DLD1 (cell line): ENCODE data around the gene SHANK2.

Source experiments
- in situ Hi-C: cut with HindIII; loops from 2 replicates; pipeline ENCODE4 v1.10.0; 2017; ENCODE audit warnings: low sequenced_read_pairs

Gene SHANK2

DNA sequence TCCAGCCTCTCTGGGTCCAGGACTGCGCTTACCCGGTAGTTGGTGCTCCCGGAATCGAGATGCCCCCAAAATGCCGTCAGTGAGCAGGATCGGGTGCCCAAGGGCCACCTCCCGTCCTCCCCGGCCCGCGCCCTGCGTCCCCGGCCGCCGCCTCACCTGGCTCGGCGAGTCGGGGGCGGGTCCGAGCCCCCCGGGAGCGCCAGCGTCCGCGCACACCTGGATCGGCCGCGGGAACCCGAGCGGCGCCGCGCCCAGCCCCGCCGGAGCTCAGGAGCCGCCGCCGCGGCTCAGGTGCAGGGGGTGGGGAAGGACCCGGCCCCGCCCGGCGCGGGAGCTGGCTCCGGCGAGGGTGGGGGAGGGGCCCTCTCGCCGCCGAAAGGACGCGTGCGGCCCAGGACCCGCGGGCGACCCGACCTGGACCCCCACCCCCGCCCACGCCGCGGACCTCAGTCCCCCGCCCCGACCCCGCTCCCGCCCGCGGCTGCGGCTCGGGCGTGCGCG, at the start of gene SHANK2:
Gene SHANK2 (minus strand): TSS at position 309 of the 501 bp plus-strand sequence. CDS start 105,251 bp downstream, outside the sequence.
- in situ Hi-C loops: loop anchor here (10.0 kb wide), 4 partner anchors 52 to 172 kb away; no protein-coding TSS in a partner anchor

DNA sequence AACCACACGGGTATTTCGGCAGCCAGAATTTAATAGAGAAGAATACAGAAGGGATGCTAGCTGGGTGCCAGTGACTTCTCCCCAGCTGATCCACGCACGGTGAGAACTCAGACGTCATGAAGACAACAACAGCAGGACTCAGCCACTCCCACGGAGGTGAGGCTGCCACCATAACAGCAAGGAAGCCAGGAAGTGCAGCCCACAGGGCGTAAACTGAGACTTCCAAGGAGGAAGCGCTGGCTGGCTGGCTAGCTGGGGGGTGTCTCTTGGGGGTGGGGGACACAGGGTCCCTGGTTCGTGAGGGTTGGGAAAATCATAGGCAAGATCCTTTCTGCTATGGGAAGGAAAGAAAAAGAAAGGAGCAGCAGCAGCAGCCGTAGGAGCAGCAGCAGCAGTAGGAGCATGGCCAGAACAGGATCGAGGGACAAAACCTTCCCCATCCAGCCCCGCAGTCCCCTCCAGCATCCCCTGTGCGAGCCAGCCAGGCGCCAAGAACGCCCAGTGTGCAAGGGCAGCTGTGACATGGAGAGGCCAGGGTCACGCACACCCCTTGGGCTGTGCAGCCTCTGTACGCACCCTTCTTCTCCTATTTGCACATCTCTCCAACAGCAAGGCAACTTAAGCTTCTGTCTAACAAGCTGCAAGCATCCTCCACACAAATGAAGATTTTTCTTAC, 49.6 kb upstream of the SHANK2 start:
- in situ Hi-C loops: loop anchor here (10.0 kb wide), 1 partner anchor 47 kb away; the partner anchor contains the start of gene SHANK2

DNA sequence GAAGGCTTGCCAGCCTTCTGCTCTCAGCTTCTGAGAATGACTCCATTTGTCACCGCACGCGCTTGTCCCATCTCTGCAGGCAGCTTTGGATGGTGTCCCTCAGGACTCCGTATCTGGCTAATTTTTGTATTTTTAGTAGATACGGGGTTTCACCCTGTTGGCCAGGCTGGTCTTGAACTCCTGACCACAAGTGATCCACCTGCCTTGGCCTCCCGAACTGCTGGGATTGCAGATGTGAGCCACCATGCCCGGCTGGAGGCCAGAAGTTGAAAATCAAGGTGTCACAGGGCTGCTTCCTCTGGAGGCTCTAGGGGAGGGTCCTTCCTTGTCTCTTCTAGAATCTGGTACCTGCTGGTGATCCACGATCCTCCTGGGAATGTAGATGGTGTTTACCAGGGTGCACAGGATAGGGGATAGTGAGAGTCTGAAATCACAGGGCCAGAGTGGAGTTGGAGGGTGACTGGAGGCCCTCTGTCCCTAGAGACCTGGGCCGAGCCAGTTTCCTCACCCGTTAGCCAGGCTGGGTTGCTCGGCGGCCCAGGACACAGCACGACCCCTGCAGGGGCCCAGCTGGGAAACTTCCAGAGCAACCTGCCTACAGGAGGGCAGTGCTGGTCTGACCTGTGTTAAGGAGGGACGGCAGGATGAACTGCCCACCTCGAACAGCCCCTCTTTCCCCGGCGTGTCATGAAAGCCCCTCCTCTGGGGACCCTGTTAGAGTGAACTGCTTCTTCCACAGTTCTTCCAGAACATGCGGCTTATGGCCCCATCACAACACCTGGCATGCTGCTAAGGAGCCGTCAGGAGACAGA, 48.9 kb upstream of the SHANK2 start:
- in situ Hi-C loops: loop anchor here (10.0 kb wide), 1 partner anchor 46 kb away; the partner anchor contains the start of gene SHANK2

DNA sequence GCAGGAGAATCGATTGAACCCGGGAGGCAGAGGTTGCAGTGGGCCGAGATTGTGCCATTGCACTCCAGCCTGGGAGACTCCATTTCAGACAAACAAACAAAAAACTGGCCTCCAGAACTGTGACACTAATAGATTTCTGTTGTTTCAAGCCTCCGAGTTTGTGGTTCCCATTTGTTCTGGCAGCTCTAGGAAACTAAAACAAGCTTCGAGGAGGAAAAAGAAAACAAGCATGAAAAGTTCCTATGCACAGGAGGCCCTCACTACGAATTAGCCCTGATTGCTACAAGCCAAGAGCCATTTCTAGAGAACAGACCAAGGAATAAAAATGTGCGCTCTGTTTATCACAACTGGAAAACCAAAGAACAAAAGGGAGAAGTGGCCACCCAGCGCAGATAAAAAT, 47.8 kb upstream of the SHANK2 start:
- in situ Hi-C loops: loop anchor here (10.0 kb wide), 1 partner anchor 45 kb away; the partner anchor contains the start of gene SHANK2

DNA sequence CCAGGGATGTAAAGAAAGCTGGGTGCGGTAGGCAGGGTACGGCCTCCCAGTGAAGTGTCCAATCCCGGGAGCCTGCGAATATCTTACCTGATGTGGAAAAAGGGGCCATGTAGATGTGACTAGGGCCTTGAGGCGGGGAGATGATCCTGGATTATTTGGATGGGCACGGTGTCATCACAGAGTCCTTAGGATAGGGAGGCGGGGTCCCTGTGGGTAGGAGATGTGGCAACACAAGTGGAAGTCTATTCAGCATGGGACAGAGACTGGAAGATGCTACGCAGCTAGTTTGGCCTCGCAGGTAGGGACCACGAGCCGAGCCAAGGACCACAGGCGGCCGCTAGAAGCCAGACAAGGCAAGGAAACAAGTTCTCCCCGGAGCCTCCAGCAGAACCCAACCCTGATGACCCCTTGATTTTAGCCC, 46.4 kb upstream of the SHANK2 start:
- in situ Hi-C loops: no loop called here

DNA sequence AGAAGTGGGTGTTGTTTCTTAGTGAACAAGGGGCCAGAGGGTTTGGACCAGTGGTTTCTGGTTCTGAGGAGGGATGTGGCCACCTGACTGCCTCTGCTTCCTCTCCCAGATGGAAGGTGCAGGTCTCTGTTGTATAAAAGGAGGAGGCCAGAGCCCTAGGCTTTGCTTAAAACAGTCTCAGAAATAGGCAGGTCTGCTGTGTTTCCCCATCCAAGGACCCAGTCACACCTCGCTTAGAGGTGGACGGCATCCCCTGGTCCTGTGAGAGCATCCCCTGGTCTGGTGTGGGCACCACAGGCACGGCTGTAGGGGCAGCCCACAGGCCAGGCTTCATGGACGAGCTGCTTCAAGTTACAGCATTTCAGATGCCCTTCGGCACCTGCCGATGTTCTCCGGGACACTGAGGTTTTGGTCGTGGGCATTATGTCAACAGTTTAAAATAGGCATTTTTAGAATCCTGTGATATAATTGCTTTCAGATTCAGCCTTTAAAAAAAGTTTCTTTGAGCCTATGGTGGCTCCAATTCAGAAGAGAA, 45.7 kb upstream of the SHANK2 start:
- in situ Hi-C loops: no loop called here

DNA sequence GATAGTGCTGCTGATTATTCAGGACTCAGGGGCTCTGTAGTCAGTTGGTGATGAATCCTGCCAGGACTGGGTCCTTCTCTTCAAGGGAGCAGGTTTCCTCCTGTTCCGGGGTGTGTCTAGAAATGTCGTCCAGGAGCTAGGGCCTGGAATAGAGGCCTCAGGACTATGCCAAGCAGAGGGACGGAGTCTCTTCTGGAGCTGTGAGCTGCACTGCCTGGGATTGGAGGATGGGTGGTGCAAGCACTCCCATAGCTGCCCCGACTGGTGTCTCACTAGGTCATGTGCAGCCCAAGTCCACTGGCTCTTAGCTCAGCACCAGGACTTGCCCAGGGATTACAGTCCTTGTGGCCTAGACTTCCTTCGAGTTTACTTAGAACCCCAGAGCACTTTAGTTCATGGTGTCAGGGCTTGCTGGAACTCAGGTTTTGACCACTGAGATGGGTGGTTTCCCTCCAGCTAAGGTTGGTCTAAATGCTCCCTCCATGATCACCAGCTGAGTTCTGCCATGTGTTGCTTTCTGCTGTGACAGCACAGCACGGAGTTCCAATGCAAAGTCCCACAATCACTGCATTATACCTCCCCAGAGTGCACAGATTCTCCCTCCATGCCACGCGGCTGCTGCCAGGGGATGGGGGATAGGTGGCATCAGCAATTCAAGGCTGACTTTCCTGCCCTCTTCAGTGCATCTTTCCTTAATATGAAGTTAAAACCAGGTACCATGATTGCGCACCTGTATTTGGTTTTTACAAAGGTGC, 42.6 kb upstream of the SHANK2 start:
- in situ Hi-C loops: no loop called here

DNA sequence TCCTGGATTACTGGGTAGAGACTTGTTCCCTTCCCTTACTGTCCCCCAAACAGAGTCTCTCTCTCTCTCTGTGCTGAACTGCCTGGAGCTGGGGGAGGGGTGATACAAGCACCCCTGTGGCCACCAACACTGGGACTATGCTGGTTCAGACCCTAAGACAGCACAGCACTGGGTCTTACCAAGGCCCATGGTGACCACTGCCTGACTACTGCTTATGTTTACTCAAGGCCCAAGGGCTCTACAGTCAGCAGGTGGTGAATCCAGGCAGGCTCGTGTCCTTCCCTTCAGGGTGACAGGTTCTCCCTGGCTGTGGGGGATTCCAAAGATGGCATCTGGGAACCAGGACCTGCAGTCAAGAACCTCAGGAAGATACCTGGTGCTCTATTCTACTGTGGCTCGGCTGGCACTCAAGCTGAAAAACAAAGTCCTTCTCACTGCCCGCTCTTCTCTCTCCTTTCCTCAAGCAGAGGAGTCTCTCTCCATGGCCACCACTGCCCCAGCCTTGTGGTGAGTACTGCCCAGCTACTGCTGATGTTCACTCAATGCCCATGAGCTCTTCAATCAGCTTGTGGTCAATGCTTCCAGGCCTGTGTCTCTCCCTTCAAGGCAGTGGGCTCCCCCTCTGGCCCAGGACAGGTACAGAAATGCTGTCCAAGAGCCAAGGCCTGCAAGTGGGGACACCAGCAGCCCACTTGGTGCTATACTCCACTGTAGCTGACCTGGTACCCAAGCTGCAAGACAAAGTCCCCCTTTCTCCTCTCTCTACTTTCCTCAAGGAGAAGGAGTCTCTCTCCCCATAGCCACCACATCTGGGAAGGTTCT, 41.8 kb upstream of the SHANK2 start:
- in situ Hi-C loops: no loop called here

DNA sequence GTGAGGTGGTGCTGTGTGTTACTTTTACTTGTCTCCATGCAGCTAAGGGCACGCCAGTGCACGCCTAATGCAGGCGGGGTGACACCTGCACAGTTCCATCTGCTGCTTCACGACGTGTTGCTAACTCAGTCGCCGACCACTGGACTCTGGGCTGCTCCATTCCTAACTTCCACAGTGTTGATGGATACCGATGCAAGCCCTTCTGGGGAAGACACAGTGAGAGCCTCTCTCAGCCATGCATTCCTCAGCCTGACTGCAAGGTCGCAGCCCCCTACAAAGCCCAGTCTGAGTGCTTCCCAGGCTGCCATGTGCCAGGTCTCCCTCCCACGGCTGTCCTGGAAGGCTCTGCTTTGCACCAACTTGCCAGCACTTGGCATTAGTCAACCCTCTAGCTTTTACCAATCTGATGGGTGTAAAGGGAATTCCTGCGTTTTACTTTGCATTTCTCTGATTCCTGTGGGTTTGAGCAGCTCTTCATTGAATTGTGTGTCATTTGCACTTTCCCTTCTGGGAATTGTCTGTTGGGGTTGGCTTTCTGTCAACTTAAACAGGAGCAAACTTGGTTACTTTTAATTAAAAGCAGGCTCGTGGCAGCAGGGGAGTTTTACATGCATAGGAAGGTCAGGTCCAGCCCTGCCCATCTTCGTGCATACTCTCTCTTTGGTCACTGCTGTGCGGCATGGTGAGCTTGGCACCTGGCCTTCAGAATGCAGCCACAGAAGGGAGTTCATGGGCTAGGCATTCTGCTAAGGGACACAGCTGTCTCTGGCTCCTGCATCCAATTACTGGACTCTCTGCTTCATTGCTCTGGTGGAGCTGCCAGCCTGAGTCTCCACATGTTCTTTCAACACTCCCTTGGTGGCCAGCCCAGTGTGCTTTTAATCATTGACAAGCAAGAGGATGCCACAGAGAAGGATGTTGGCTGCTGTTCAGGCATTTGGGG, 34.6 kb upstream of the SHANK2 start:
- in situ Hi-C loops: no loop called here

DNA sequence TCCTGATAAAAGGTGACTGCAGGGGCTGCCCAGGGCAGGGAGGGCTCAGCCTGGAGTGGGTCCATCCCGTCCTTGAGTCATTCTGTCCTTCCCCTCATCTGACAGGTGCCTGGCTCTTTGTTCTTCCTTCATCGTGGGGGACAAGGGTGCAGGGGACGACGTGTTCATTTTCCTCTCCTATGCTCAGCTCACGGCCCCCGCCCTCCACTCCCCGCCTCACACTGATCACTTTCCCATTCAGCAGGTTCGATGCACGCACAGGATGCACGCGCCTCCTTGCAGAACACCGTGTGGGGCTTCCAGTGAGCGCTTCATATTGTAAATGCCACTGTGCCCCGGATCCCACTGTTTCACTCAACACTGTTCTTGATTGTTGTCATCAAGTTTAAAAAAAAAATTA, 32.7 kb upstream of the SHANK2 start:
- in situ Hi-C loops: no loop called here

DNA sequence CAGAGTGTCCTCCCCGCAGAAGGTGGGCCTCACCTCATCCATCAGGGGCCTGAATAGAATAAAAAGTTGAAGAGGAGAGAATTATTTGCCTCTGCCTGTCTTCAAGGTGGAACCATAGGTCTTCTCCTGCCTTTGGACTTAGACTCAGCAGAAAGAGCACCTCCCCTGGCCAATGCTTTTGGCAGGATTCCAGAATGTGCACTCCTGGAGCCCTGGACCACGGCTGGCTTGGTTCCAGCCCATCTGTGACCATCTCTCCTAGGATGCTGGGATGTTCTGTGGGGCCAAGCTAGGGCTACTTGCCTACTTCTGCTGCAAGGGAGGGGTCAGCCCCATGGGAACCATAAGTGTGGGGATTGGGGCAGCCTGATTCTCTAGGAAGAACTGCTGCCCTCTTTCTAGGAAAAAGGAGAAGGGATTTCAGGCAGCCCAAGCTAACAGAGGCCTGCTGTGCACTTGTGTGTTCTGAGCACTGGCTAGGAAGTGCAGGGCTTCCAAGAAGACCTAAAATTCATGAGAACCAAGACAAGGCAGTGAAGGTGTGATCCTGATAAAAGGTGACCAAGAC, 32.2 kb upstream of the SHANK2 start:
- in situ Hi-C loops: no loop called here

DNA sequence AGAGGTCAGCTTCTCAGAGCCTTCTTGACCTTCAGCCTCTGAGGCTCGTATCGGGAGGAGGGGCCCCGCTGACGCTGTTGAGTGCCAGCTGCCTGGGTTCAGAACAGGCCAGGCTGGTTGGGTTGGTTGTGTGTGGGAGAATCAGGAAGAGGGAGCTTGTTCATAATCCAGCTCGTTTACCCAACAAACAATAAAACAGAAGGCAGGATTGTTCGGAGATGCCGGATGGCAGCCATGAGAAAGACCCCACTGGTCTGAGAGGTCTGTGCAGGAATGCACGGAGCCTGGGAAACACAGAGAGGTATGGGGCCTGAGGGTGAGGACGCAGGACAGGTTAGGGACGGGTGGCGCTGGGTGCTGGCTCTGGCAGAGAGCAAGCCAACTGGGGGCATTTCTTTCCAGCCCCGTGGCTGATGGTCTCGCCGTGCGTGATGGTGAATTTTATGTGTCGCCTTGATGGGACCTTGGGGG, 31.6 kb upstream of the SHANK2 start:
- in situ Hi-C loops: no loop called here

DNA sequence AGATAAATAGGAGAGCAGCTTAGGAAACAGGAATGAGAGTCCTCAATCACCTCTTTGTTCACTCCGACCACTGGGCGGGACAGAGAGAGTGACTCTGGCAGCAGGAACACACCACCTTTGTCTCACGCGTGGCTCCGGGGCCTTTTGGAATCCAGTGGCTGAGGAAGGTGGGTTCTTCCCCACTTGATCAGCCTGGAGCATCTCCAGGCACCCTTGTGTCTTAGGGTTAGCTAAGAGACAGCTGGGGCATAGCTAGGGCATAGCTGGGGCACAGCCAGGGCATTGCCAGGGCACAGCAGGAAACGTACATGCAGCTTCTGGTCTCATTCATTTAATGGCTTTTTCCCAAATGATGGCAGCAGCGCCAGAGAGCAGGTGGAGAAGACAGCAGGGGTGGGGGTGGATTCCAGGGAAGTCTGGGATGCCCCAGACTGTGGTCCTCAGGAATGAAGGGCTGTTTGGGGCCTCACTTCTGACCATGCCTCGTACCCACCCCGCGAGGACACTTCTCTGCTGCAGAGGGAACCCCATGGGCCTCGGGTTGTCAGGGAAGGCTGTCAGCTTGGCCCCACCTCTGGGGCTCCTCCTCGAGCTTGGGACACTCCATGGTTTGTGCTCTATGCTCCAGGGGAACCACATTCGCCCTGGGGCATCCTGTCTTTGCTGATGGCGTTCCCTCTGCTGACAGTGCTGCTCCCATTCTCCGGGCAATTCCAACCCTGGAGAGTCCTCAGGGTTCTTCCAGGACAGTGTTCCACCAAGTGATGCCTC, 30.4 kb upstream of the SHANK2 start:
- in situ Hi-C loops: no loop called here

DNA sequence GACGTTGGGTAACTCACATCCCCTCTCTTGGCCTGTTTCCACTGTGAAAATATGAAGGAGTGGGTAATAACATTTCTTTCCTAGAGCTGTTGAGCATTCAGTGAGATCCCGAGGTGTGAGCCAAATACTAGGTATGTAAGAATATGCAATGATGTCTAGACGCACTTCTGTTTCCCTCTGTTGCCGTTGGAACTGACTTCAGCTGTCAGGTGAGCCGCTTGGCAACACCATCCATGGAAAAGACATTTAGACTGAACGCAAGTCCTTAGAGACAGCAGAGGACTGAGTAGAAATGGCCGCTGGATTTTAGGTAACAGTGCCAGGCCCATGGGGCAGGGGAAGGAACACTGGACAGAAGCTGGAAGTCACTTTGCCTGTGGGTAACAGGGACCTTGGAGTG, 29.5 kb upstream of the SHANK2 start:
- in situ Hi-C loops: no loop called here

DNA sequence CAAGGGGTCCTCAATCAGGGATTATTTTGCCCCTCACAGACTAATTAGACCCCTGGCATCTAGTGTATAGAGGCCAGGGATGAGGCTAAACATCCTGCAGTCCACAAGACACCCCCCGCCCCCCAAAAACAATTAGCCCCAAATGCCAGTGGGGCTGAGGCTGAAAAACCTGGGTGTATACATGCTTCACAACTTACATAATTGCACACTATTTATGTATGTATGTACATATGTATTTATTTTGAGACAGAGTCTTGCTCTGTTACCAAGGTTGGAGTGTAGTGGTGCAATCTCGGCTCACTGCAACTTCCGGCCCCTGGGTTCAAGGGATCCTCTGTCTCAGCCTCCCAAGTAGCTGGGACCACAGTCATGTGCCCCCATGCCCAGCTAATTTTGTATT, 28.8 kb upstream of the SHANK2 start:
- in situ Hi-C loops: no loop called here

DNA sequence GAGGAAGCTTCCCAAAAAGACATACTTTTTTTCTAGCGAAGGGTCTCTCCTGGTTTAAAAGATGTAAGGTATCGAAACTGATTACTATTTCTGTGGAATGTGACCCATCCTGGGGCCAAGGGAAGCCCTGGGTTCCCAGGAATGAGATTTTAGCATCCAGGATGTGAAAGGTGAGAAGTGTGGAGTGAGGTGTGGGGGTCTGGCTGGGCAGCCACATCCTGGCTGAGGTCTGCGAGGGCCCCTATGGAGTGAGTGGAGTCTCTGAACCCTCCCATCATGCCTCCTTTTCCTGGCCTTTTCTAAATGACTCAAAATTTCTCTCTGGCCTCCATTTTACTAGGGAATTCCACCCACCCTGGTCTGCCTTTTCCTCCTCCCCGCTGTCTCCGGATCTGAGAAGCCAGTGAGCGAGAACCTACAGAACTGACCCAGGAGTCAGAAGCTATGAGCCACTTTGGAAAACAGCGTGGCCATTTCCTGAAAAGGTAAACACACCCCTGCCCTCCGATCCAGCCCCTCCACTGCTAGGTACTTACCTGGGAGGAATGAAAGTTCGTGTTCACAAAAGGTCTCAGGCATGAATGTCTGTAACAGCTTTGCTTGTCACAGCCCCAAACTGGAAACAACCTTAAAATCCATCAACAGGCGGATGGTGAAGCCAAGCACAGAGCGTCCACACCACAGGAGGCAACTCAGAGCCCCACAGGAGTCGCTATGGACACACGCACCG, 27.7 kb upstream of the SHANK2 start:
- in situ Hi-C loops: no loop called here

DNA sequence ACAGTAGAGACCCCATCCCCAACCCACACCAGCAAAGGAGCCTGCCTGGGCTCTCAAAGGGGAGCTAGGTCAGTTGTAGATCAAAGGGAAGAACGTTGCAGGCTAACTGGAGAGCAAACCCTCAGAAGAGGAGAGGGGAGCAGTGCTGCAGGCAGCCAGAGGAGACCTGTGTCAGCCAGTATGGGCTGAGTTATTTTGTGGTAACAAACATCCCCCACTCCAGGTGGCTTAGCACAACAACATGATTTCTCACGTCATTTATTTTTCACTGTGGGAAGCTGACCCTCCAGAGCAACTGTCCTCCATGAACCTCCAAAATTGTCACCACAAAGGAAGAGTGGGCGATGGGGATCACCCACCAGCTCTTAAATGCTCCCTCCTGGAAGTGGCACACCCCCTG, 19.8 kb upstream of the SHANK2 start:
- in situ Hi-C loops: no loop called here
